ENCODE measurements around the gene NLGN1. TPM values are rescaled to one million over a fixed set of nuclear protein-coding genes. Genes with fewer than 3 reads are reported as not detected.

NLGN1 gene
- total RNA-seq, 1 donor from 2014 or later = 59.1 TPM

DNA sequence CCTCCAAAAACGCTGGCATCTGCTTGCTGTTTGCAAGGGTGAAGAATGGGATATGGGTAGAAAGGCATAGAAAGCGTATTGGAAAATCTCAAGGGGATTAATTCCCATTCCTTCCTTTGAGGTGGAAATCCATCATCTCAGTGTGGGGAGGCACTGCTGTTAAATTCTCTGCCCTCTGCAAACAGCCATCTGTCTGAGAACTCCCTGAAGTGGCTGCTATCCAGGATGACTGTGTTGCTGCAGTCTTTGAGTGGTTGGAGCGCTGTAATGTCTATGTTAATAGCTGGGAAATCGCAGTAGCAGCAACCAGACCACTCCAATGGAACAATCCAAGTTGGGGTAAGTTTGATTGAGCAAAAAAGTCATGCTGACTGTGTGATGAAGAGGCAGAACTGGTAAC lies 625.9 kb downstream of the NLGN1 start:
- FAIRE-seq = no peak
- no peak for DNase-seq (ENCODE audit: low spot score in 2 of 2)

DNA sequence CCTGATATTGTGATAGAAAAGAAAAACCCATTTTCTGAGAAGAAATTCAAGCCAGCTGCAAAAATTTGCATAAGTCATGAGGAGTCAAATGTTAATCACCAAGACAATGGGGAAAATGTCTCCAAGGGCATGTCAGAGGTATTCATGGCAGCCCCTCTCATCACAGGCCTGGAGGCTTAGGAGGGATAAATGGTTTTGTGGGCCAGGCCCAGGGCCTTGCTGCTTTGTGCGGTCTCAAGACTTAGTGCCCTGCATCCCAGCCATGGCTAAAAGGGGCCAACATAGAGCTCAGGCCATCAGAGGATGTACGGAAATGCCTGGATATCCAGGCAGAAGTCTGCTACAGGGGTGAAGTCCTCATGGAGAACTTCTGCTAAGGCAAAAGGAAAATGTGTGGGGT lies 631.1 kb downstream of the NLGN1 start:
- DNase-seq (ENCODE audit: low spot score in 2 of 2) = no peak
- no peak for FAIRE-seq

DNA sequence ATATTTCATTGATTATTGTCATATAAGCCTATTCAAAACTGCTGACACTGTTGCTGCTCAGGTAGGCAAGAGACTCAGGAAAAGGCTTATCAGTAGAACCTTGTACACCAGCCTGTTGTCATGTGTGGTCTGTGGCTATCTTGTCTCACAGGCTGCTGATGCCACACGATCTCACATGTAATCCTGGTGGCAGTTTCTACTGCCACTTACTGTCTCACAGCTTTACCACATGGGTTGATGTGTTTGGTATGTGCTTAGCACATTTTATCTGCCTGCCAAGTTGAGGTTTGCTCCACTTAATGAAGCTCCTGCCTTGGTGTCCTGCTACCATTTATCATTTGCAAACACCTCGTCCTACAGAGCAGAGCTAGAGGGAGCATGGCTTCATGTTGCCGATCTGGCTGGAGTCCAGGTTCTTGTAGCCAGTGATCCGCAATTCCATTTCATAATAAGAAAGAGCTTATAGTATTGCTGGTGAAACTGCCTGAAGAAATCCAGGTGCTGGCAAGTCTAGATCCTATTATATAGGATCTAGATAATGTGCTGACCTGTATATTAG lies 637.9 kb downstream of the NLGN1 start:
- FAIRE-seq = no peak
- no peak for DNase-seq (ENCODE audit: low spot score in 2 of 2)

DNA sequence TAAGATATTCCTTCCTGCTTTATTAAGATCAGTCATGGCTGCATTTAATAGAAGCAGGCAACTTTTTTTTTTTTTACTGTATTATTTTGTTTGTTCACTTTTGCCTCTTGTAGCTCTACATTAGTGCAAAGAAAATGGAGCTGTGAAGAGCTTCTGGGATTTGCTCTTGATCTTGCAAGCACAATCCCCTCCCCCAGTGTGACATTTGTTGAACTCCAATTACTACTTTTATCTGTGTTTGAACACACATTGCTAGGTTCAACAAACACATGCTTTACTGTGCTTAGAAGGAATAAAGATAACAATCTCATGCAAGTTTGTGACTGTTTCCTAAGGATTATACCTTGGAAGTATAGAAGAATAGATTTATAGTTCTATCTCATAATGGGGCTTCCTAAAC lies 648.8 kb downstream of the NLGN1 start:
- FAIRE-seq = no peak
- DNase-seq (ENCODE audit: low spot score in 2 of 2) = no peak

DNA sequence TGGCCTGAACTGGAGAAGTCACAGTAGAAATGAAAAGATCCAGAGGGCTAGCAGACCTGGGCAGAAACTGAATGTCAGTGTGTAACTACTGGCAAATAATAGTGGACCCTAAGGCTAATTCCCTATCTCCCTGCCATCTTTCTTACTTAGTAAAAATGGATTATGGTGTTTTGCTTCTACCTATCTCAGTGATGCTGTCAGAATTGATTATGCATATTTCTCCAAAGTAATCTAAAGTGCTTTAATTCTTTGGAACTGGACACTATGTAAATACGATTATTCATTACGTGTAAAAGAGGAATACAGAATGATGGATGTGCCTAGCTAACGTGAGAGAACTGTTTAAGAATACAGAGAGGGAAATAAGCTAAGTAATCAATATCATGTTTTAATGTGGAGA lies 651.9 kb downstream of the NLGN1 start:
- FAIRE-seq (no peak), DNase-seq (ENCODE audit: low spot score in 2 of 2) (no peak)

DNA sequence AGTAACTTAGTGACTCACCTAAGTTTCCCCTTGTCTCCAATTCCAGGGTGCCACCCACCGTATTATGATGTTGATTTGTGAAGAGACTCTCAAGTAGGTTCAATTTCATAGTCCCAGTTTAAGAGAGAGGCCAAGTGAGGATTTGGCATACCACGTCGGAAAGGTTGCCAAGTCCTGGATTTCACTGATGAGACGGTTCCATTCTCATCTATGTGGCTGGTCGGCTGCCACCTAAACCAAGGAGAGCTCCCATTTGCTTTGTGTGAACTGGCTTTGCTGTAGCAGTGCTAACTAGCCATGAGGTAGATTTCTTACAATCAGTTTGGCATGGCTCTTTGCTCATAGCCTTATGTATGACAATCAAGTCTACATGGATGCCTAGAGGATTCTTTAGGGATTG lies 653.6 kb downstream of the NLGN1 start:
- no peak for FAIRE-seq
- DNase-seq (ENCODE audit: low spot score in 2 of 2) = no peak

DNA sequence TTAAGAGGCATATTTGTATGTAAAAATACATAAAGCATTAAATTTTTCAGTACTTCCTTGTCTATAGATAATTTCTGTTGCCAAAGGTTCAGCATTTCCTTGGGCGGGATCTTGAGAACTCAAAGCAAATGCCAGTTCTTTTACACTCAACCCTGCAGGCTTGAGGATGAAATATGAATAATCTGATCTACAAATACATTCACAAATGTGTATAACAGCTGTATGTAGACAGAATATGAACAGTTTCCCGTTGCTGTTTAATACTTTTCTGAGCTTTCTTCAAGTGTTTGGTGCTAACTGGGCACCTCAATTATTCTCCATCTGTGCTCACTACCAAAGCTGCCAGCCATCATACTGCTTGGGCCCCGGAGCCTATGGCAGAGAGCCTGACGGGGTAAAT lies 661.3 kb downstream of the NLGN1 start:
- DNase-seq (ENCODE audit: low spot score in 2 of 2) = no peak
- FAIRE-seq = no peak

DNA sequence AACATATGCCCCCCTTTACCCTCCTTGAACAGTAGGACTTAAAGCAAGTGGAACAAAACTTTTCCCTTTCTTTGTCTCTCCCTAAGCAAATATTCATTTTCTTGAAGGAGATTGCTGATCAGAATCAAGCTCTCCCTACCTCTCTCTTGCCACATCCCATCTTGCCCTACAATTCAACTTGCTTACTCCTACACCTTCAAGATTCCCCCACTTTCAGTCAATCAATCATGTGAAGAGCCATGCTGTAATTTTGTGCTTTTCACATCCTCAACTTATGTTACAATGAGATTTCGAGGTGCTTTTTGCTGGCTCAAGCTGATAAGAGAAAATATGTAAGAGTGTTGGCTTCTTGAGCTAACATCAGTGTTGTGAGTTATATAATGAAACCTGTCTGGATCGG lies 662.9 kb downstream of the NLGN1 start:
- DNase-seq (ENCODE audit: low spot score in 2 of 2) = no peak
- FAIRE-seq = no peak

DNA sequence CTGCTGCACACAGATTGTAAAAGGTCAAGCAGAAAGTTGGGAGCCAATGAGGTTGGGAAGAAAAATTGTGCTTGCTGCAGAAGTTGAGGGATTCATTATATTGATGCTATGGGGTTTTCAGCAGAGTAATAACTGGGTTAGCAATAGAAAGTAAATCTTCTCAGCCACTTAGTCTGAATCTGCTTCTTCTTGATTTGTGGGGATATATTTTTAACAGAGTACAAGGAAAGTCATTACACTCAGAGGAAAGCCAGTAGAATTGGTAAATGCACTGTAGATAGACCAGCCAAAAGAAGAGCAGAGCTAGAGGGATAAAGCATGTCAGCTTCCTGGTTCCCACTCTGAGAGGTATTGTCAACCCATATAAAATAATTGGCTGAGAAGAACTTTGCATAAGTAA lies 663.6 kb downstream of the NLGN1 start:
- DNase-seq (ENCODE audit: low spot score in 2 of 2) (no peak), FAIRE-seq (no peak)

DNA sequence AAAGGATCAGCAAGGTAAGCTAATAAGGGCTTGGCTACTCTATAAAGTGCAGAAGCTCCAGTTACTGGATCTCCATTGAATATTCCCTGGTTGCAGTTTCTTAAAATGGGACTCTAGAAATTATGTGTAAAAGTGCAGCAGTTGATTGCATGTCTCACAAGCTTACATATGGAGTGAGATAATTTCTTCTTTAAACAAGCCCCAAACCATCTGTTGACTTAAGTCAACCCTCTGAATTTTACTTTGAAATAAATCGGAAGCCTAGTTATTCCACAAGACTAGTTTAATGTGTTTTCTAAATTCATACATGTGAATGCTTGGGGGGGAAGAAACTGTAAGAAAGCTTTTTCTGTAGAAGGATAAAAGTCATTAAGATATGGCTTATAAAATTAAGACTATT lies 664.2 kb downstream of the NLGN1 start:
- FAIRE-seq = no peak
- no peak for DNase-seq (ENCODE audit: low spot score in 2 of 2)

DNA sequence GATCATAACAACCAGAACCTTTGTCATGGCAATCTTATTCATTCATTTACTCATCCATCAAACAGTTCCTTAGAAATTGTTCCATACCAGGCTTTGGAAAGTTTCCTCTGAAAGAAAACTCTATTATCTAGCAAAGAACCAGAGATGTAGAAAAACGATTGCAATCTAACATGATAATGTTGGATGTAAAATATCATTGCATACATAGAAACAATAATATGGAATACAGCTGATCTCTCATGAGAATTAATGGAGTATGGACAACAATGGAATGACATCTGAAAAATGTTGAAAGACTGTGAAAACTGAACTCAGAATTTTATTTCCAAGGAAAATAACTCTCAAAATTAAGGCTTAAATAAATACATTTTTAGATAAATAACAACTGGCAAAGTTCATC lies 665.4 kb downstream of the NLGN1 start:
- FAIRE-seq (no peak), DNase-seq (ENCODE audit: low spot score in 2 of 2) (no peak)

DNA sequence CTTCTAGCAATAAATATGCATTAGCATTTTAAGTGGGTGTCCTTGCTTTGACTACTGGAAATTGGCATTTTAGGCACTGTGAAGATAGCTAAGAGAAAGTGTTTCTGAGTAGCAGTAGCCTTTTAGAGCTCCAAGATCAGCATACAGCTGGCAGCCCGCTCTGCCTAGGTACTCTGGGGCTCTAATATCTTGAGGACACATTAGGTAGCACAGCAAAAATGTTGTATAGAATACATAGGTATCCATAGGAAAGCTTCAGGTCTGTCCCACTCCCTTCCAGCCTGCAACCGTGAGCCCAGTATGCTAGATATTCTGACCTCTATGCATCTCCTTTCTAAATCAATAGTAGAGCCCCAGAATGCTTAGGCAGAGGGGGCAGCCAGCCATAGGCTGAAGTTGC lies 670.5 kb downstream of the NLGN1 start:
- DNase-seq (ENCODE audit: low spot score in 2 of 2) (no peak), FAIRE-seq (no peak)

DNA sequence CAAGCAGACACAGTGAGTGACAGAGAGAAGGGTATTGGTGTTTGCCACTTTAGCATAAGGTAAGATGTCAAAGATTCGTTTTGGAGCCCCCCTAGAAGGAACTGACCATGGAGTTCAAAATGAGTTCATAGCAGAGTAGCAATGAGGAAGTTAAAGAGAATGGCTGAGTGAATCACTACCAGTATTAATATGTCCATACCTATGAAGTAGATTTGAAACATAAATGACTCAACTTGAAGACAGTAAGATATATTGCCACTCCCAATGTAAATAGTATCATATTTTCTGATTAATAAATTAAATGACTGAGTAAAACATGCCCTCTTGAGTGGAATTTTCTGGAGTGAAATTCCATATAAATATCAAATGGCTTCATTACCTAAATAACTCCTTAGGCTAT lies 675.1 kb downstream of the NLGN1 start:
- DNase-seq (ENCODE audit: low spot score in 2 of 2) (no peak), FAIRE-seq (no peak)

DNA sequence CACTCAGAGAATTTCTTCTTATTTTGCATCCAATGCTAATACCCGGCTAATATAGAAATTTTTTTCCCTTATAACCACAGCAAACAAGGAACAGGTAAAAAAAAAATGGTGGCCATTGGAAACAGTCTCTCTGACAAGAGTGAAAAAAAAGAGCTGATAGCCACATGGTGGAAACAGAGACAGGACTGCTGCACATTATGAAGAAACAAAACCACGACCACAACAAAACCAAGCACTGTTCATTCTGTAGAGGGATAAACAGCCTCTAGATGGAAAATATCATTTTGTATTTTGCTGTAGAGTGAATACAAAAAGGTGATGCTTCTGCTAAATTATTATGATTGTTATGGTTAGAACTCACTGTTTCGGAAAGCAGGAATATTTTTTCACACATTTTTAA lies 686.2 kb downstream of the NLGN1 start:
- no peak for DNase-seq (ENCODE audit: low spot score in 2 of 2)
- FAIRE-seq = no peak

DNA sequence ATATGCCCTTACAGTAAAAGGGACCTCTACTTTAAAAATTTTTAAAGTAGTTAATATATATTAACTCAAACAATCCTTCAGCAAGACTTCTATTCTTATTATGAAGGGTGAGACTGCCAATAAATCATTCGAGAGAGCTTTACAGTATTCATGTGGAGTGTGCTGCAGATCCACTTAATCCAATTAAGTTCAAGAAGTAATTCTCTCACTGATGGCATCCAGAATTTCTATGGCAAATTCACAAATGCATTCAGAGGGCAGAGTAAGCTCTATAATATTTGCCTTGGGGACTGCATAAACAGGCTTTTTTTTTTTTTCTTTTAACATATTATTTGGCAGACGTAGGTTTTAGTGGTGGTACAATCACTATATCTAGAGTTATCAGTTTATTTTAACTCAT lies 692.0 kb downstream of the NLGN1 start:
- no peak for FAIRE-seq
- no peak for DNase-seq (ENCODE audit: low spot score in 2 of 2)

DNA sequence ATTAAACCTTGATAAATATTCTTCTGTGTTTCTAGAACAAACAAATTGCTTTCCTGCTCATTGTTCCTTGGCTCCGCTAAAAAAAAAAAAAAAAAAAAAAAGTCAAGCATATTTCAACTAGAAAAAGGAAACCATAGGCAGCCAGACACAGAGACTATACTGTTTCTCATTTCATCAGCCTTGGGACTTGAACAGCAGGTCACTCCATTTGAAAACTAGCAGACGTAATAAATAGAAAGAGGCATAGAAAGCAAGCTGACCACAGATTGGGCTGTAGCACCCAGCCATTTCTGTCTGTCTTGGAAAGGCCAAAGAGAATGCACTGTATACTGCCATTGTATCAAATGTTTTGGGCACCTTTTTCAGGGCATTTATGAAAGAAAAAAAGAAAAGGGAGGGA lies 697.1 kb downstream of the NLGN1 start:
- FAIRE-seq (no peak), DNase-seq (ENCODE audit: low spot score in 2 of 2) (no peak)

DNA sequence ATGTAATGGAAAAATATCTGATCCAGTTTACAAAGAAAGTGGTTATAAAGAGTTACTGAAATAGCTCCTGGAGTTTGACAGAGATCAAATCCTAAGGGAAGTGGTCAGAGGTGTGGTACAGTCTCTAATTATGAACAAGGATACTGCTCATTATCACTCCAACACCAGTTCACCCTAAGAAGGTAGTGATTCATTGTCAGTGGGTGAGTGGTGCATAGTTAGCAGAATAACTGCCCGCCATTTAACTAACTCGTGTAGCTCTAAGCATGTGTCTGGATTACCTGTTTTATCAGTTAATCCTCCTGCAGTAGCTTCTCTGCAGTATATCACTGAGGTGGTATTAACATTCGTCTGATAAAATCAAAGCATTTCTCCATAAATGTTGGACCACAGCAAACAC lies 700.1 kb downstream of the NLGN1 start:
- no peak for DNase-seq (ENCODE audit: low spot score in 2 of 2)

DNA sequence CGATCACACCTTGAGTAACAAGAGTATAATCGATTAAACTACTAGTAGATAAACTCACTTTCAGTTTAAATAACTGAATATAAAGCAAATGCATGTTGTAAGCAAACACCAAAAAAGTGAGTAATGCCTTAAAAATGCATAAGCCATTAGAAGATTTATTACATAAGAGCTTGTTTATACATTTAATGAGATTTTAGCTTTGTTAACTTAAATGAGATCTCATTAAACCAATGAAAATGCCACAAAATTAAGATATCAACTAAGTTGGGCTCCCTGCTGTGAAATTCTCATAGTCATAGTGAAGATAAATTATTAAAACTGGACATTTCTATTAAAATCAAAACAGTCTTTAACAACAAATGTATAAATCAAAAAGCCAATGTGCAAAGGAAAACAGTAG lies 701.2 kb downstream of the NLGN1 start:
- DNase-seq (ENCODE audit: low spot score in 2 of 2) = no peak
- FAIRE-seq = no peak

More for the DNA sequence above, 700.1 kb downstream of the NLGN1 start:
- FAIRE-seq = no peak

DNA sequence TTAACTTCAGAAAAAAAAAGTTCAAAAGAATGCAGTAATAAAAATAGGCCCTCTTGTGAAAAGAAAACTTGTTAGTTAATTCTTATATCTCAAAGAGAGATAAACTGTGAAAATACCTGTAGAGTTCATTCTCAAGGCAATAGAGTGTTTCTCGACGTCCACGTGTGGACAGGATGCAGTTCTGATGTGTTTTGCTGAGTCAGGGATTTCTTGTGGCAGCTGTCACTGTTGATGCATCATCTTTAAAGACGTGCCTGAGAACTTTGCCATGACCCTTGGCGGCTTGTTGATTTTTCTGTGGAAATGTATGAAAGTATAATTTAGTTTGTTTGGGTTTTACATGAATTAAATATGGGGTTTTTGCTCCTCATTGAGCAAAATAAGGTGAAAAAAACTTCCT lies 702.2 kb downstream of the NLGN1 start:
- FAIRE-seq (no peak), DNase-seq (ENCODE audit: low spot score in 2 of 2) (no peak)

DNA sequence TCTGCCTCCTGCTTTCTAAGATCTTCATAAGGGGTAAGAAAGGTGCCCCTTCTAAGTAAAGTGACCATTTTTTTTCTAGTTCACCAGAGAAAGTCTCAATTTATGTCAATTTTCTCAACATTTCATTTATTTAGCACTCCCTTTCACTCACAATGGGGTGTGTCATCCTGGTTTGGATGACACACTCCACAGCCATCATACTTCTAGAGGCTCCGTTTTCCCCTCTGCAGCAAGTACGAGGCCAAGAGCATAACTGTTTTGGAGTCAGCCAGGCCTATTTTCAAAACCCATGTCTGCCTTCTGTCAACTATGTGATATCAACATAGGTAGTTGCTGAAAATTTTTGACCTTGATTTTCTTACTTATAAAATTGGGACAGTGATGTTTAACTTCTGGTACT lies 703.2 kb downstream of the NLGN1 start:
- FAIRE-seq = no peak
- no peak for DNase-seq (ENCODE audit: low spot score in 2 of 2)

DNA sequence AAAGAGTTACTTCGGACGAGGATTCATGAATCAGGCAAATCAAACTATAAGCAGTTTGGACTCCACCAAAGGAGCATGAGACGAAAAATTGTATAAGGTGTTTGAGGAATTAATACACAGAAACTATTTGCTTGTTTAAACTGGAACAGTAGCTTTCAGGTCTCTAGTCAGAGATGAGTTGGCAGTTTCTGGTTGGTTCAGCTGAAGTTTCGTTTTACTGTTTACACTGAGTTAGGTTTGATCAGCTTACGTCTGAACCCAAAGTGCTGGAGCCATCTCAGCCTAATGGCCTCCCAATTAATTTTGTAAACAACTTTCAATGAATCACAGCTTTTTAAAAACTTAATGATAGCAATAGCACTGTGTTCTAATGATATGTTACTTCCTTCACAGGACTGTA lies 703.7 kb downstream of the NLGN1 start:
- DNase-seq (ENCODE audit: low spot score in 2 of 2) = no peak
- FAIRE-seq = no peak

DNA sequence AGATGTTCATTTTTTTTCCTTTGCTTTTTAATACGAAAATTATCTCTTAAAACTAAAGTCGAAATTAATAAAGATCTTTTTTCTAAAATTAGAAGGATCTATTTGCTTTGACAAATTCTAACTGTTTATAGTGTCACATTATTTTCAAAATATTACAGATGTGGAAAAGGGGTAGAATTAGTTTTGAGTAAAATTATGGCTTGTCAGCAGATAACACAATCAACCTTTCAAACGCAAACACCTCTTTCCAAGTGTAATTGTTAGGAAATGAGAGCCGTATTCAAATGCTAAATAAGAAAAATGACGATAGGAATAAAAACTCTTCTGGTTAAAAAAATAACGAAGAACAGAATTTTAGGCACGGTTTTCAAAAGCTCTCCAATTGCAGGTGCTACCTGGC lies 704.7 kb downstream of the NLGN1 start:
- no peak for FAIRE-seq
- no peak for DNase-seq (ENCODE audit: low spot score in 2 of 2)

DNA sequence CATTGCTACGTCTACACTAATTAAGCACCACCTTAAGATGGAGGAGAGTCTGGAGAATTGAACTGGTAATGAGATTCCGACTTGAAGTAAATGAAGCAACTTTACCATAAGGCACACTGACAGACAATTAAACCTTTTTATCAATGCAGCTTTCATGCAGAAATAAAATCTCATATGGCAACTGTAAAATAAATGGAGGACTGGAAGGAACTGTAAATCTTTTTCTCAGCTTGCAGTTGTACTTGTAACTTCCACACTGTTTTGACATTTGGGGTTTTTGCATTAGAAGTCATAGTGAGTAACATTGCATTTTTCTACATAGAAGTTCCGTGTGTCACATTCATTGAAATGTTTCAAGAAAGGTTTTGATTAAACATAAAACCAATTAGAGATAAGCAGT lies 705.3 kb downstream of the NLGN1 start:
- DNase-seq (ENCODE audit: low spot score in 2 of 2) (no peak), FAIRE-seq (no peak)

Measured in frontal cortex (tissue), 4 donors.